DMS153 treated with DMSO at 0.1 percent for 48 hours (cell line): ENCODE results near the gene KCNJ6.

Experiments
- DNase-seq: peaks from one replicate; lab custom pipeline; 2025; ENCODE audit not compliant: unreplicated experiment; lab: John Stamatoyannopoulos, UW

Gene KCNJ6

DNA sequence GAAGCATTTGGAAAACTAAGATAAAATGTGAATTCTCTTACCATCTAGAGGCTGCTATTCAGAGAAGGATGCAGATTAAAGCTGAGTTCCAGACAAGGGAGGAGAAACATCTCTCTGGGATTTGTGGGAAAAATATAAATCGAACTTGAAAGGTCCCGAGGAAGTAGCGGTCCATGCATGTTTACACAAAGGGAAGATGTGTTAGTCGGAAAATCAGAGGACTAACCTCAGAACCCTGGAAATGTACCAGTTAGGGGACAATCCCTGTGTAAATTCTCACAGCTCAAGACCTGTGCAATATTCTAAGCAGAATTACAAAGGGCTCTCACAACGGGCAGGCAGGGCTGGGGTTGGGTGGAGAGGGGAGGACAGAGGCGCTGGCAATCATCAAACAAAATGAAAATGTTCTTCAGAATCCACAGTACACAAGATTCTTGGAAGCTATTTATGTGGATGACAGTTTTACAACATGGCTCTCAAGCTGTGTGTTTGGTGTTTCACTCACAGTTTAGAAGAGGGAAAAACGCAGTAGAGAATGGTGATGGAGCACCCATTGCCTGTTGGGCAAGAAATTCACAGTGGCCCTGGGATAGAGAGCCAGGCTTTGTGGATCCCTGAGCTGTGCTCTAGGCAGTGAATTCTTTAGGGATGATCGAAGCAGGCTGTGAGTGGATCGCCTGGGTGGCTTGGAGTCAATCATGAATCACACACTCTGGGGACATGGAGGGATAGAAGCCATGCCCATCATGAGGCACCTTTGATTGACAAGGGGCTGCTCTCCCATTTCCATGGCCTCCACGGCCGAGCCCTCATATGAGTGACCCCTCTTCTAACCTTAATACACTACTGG, 47.6 kb downstream of the KCNJ6 start:
- no peak for DNase-seq

DNA sequence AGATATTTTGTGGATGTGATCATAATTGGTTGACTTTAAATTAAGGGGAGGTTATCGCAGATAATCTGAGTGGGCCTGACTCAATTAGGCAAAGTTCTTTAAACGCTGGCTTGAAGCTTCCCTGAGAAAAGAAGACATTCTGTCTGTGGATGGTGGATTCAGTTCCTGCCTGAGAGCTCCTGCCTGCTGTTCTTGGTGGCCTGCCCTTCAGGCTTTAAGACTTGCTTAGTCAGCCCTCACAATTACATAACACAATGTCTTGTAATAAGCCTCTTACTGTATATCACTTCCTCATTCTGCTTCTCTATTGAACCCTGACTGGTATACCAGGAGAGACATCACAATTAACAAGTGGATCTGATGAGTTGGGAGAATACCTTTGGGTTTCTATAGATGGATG, 50.2 kb downstream of the KCNJ6 start:
- no peak for DNase-seq

DNA sequence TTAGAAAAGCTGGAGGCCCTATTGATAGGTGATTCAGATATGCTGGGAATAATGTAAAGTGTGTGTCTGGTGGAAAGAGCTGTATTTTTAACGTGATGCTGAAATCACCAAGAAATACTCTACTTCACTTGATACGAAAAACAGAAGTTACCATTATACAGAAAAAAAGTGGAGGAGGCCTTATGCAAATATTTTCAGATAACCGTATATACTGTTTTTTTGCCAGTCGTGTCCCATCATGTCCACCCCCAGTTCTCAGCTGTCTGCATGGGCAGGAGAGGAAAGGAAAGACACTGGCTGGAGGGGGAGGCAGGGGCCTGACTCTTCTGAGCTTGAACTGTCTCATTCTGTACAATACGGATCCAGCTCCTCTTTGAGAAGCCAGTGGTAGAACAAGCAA, 51.1 kb downstream of the KCNJ6 start:
- DNase-seq: no peak

DNA sequence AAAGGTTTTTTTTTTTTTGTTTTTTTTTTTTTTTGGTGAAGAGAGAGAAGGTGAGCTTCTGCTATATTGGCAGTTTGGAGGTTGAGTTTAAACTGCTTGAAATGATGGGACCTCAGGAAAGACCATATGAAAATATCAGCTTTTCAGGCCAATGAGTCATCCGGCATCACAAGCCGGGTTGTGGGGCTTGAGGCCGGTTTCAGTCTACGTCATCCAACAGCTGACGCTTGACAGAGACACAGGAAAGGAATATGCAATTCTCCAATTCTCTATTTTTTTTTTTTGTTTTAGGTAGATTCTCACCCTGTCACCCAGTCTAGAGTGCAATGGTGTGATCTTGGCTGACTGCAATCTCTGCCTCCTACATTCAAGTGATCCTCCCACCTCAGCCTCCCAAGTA, 52.4 kb downstream of the KCNJ6 start:
- no peak for DNase-seq

DNA sequence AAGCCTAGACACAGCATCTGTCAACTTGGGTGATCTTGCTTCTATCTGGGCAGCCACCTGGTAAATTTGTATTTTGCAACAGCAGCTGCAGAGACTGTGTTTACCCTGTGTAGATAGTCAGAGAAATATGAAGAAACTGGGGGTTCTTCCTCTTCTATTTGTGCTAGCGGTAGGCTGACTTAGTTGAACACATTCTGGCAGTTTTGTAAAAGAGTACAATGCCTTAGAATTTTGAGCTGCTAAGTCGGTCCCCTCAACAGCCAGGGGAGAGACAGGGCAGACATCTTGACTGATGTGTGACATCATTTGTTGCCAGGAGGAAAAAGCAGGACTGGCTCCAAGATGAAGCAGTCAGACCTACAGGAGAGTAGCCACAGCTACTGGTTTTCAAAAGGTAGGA, 53.7 kb downstream of the KCNJ6 start:
- no peak for DNase-seq

DNA sequence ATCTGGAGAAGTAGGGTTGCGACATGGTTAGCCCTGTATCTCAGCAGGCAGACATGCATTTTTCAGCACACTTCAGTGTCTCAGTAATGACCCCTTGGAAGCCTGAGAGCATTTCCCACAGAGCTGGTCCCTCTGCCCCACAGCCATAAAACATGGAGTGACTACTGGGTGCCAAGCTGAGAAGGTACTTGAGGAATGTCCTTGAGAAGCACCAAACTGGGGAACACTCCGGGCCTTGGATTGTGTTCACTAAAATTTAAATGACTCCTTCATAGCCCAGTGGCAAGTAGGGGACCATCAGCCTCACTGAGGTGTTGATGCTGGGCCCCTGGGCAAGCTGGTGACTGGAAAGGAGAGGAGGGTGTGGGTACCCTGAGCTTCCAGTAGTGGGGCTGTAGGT, 54.7 kb downstream of the KCNJ6 start:
- DNase-seq: no peak

DNA sequence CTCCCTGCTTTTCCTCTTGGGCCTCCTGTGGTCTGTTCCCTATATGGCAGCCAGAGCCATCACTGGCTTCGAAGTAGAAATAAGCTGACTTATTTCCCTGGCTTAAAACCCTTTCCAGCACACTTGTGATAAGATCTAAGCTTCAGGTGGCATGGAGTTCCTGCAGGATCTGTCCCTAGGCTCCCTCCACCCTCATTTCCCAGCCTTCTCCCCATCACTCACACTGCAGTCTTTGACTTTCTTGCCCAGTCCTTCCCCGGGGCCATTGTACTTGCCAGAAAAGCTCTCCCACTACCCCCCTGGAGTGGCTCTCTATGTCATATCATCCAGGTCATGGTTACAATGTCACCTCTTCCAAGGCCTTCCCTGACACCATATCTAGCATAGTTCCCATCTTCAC, 55.8 kb downstream of the KCNJ6 start:
- DNase-seq: no peak

DNA sequence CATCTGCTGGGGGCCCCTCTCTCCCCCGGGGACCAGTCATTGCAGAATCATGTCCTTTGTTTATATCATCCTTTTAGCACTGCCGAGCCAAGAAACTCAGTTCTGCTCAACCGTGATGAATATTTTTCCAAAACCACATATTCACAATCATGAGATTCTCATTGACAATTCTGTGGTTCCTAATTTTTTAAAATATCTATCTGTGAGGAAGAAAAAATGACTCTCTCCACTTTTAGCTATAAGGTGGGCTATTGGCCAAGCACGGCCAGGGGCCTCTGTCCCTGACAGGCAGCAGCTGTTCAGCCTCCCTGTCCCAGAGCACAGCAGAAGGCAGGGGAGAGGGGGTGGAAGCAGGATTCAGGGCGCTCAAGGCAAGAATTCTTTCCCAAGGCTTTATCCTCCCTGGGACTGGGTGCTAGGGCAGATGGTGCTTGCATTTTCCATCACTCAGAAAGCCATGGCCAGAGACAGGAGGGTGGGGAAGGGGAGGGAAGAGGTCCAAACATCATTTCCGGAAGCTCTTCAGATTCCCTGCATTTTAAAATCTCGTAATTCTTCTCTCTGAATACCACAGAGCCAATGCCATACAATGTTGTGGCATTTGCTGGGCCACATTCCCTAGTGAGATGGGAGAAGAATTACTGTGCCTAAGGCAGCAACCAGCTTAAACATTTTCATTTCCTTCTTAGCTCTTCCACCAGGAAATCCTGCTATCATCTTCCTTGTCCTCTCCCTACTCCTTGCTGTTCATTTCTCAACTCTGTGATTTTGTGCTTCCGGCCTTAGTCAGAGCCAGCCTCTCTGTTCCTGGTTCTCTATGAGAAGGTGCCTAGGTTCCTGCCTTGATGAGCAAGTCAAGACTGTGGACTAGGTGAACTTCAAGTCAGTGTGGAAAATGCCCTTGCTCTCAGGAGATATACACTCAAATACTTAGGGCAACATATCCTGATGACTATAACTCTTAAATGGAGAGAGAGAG, 60.3 kb downstream of the KCNJ6 start:
- no peak for DNase-seq

DNA sequence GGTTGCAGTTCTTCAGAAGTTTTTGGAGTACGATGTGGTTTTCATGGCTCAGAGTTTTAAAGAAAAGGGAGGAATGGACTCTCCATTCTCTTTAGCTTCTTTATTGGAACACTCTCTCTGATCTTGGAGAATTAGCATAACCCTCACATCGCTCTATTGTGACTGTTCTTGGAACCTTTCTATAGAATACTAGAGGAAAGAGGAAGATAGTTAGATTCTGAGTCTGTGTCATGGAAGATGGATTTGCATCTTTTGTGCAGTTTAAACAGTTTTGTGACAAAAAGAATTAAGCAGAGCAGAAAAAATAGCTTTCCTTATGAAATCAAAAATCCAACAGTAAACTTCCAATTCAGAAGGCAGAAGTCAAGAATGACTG, 61.0 kb downstream of the KCNJ6 start:
- DNase-seq: no peak

DNA sequence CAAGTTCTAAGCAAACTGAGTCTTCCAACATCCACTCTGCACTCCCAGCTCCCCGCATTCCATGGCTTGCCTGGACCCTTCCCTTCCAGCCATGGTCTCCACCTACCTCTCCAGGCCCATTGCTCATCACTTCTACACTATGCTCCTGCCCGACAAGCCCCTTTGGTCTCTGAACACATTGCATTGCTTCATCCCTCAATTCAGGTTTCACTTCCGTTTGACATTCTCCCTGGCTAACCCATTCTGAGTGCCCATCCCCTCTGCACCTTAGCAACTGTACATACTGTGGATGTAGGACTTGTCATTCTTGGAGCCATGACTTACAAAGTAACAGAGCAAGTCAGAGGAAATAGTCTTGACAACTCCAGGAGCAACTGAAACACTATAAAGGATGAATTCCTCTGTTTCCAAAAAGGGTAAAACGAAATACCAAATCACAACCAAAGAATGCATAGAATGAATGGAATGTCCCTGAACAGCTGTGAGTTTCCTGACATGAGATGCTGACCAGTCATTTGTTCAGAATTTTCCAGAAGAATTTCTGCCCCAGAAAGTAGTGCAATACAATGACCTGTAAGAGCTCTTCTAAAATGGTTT, 66.7 kb downstream of the KCNJ6 start:
- DNase-seq: no peak

DNA sequence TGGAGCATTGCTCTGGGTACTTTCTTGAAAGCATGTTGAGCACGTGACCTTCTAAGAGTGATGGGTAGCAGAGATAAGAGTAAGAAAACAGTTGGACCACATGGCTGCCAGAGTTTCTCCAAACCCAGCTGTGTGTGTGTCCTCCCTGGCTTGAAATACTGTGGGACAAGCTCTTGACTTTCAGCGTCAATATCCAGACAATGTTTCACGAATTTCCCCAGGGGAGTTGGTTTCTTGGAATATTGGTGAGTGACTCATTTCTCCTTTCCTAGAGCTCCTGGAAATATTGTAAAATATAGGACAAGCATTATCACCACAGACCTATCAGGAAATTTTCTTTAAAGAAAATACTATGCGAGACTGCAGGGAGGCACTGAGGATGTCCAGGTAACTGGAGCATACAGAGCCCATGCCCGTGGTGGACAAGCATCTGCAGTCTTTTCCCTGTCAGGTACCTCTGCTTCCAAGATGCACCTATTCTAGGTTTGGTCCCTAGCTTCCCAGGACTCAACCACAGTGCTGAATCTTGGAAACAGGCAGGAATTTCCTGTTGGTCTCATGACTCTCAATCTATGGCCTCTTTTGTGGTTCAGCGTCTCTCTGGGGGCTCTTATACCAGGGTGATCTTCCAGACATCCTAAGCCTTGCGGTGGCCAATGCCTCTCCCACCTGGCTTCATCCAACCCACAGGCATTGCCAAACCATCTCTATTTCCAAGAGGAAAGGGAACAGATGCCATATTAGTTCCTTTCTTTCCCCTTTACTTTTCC, 67.4 kb downstream of the KCNJ6 start:
- DNase-seq: no peak

DNA sequence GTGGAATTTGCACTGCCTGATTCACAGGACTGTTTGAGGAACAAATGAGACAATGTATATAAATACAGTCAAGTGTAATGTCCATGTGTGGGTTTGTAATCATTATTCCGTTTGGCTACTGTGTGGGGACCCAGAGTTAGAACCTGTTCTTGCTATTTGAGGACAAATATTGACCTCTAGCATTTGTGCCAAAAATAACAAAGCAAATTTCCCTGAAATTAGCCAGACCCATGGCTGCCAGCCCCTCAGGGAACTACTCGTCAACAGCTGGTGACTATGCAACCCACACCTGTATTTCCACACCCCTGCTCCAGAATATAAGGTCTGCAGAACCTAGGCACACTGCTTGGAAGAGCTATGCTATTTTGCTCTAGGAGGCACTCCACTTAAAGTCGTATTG, 70.7 kb downstream of the KCNJ6 start:
- no peak for DNase-seq

DNA sequence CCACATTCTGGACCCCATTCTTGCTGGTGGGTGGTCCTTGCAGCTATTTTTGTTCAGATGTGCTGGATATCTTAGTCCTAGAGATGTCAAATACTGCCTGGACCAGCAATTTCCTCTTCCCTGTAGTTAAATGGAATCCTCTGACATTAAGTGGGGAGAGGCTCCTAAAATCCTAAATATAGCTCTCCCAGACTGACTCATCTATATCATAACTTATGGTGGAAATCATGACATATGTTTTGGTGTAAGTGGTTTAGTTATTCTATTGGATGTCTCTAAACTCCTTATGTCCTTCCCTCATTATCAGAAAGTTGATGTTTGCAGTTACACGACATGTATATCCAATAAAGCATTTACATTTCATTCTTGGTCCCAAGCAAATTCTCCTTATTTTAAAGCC, 73.1 kb downstream of the KCNJ6 start:
- no peak for DNase-seq

DNA sequence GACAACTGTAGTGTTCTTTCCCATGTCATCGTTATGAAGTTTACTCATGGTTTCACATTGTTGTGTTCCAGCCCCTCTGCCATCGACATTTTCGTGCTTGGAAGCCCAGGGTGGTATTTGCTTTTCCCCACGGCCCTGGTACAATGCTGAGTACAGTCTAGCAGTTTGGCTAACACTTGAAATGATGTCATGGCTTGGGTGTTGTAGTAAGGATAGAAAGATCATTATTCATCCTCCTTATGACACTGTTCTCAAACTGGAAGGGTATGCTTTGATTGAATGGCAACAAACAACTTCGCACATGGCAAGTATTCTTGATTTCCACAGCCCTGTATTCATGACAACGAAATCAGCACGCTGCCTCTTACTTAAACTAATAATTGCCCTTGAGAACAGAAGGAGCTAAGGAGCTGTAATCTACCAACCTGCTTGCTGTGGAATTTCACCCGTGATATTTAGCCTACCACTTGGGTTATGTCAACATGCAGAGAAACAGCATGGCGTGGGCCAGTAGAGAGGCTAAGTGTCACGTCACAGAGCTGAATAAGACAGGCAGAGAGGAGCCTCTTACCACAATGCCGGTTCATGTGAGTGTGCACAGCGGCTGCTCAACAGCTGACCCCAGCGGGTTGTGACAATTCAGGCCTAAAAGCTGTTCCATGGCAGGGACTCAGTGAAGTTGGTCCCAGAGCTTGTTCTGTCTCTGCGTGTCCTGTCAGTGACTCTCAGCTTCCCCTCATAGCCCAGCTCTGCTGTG, 73.9 kb downstream of the KCNJ6 start:
- no peak for DNase-seq

DNA sequence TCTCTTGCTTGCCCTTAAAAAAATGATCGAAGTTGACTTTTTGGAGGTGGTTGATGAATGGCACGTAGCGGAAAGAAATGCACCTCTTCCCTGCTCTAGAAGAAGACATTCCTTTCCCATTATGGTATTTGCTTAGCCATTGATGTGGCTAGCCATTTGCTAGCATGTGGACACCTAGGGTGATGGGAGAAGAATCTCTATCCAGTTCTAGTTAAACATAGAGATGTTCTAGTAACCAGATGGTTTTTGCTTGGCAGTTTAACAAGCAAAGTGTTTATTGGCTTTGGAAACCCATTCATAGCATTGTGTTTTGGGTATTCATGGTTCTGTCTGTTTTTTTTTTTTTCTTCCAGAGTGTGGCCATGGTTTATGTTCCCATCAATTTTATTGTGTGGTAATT, 78.9 kb downstream of the KCNJ6 start:
- no peak for DNase-seq

DNA sequence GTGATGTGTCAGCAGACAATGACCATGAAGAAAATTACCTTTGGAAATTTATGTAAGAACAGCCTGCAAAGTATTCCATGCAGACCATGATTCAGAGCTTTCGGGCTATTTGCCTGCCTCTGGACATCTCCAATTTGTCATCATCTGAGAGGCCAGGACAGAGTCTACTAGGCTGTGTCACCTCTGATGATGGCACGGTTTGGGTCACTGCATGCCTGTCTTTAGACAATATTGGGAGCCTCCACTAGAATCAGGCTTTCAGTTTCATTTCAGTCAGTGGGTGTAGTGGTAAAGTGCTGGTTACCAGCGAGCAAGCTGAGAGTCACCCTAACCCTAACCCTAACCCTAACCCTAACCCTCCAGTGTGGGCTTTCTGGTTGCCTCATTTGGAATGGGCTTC, 80.8 kb downstream of the KCNJ6 start:
- no peak for DNase-seq

DNA sequence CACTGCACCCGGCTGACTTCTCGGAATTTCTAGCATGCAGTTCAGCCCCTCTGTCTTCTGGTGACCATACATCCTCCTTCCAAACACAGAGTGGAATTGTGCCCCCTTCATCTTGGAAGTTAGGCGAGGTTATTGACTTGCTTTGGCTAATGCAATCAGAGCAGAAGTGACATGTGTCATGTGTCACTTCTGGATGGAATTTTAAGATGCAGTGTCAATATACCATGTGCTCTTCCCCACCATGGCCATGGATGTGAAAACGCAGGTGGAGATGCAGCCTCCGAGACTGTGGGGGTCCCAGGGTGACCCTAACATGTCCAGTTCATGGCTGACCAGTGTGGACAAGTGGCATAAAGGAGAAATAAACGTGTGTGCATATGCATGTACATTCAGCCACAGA, 83.0 kb downstream of the KCNJ6 start:
- no peak for DNase-seq

DNA sequence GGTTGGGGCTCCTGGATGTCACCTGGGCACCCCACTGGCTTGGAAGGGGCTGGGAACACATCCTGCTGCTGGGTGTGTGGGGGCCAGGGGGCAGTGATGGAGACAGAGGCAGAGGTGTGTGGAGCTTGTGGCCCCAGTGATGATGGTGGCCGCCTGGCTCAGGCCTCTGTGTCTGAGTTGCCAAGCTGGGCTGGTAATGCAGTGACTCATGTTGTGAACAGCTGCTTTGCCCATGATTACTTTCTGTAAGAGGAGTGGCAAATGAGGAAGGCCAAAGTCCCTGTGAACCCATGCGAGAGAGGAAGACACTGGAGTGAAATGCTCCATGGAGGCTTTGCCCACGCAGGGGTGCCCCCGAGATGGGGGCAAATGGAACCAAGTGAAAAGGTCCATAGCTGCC, 86.8 kb downstream of the KCNJ6 start:
- no peak for DNase-seq

DNA sequence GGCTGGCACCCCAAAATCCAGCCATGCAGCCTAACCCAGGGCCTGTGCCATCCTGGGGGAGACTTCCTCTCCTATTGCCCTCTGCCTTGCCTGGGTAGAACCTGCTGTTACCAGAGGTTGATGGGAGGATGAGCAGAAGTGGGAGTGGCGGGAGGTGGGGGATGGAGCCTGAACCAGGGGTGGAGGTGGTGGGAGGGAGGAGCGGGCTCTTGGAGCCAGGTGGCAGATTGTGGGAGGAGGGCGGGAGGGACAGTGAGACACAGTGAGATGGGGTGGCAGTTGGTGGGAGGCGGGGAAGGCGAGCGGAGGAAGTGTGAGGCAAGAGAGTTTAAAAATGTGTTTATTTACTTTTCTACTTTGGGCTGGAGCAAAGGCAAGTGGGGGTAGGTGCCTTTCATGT, 87.3 kb downstream of the KCNJ6 start:
- peak; percentile 54 for DNase-seq

DNA sequence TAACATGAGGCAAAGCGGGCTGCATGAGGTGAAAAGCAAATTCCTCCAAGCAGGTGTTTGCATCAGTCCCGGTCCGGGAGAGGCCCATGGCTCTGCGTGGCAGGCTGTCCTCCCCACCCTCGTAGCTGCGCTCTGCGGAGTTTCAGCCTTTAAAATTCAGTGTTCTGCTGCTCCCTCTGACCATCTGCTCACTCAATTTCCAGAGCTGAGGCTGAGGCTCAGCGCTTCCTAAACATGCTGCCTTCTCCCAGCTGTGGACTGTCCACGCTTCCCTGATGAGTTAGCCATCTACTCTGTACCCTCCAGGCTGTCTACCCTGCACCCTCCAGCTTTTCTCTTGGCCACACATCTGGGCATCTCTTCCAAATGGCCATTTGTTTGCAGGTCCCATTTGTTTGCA, 87.7 kb downstream of the KCNJ6 start:
- no peak for DNase-seq
